H1 (cell line): ENCODE data around the gene CLEC4F. TPM values are rescaled to one million over a fixed set of nuclear protein-coding genes. Genes with fewer than 3 reads are reported as not detected.

ENCODE experiments used
- CBX5 ChIP-seq: fragments of 300-800, 300-1000 bp; sonication (generic); IDR thresholded peaks from 2 replicates; pipeline ENCODE4 v1.7.1; 2016; ENCODE audit warnings: antibody characterized with exemption, low read length, low read depth
- CTCF ChIP-seq, 3 experiments: IDR thresholded peaks; 1 replicate in 2 of 3; 2 replicates in 1 of 3; pipeline versions ENCODE4 v1.5.1 to v1.6.1; 2011; ENCODE audit warnings: low read length in 3 of 3, mild to moderate bottlenecking in 3 of 3, inconsistent platforms in 2 of 3, low read depth in 1 of 3, moderate library complexity in 1 of 3; ENCODE audit not compliant: insufficient read depth in 1 of 3; ENCODE audit errors: control extremely low read depth in 1 of 3
- KDM4A ChIP-seq: IDR thresholded peaks from one replicate; pipeline ENCODE4 v1.7.1; 2012; ENCODE audit warnings: low read depth, mild to moderate bottlenecking, moderate library complexity, low read length, inconsistent platforms; ENCODE audit not compliant: severe bottlenecking
- RFX5 ChIP-seq: IDR thresholded peaks from 2 replicates; pipeline ENCODE4 v1.6.1; 2011; ENCODE audit warnings: low read depth, low read length, improper control_type of control experiment, borderline replicate concordance
- SIN3A ChIP-seq, 2 experiments: IDR thresholded peaks in 1 of 2; conservative IDR thresholded peaks in 1 of 2; 2 replicates each; pipeline ENCODE4 v1.6.1; 2011 to 2012; ENCODE audit warnings: low read length in 2 of 2, improper control_type of control experiment in 1 of 2, low read depth in 1 of 2, mild to moderate bottlenecking in 1 of 2
- TAF7 ChIP-seq: optimal IDR thresholded peaks from 2 replicates; pipeline ENCODE3; 2011; ENCODE audit warnings: low read depth, mild to moderate bottlenecking, inconsistent platforms, low read length, moderate library complexity, borderline replicate concordance
- TBP ChIP-seq: IDR thresholded peaks from 2 replicates; pipeline ENCODE4 v1.6.1; 2011; ENCODE audit warnings: low read depth, low read length, improper control_type of control experiment
- polyA plus RNA-seq, 7 experiments: library from polyadenylated mRNA; depleted of rRNA in 3 of 7; stranded (reverse) in 5 of 7; unstranded in 2 of 7; fragments of >200 nt in 5 of 7; fragments of 200-250 nt in 2 of 7; gene quantifications; 1 replicate in 5 of 7; 2 replicates in 1 of 7; 4 replicates in 1 of 7; pipeline versions ENCODE4 v1.2.1 to v1.2.3, GENCODE V29; 2011 to 2013; ENCODE audit warnings: missing spikeins in 2 of 7, mixed read lengths in 2 of 7
- total RNA-seq: library from RNA; stranded (reverse); fragmentation: NEBNext Ultra II Directional; extraction: Animal tissue kit (Norgen Biotek cat#: 25700); gene quantifications from 2 replicates; pipeline ENCODE4 v1.2.1, GENCODE V29; 2021
- TF ChIP-seq, protein P1 (sequence below): IDR thresholded peaks from 2 replicates; pipeline ENCODE4 v1.6.1; 2012; ENCODE audit warnings: inconsistent platforms

The CLEC4F gene
- total and polyA plus RNA-seq, 2 of the 8 experiments (the other 6 are each of a cell fraction or from before 2014, with no cell fraction given) = not detected

DNA sequence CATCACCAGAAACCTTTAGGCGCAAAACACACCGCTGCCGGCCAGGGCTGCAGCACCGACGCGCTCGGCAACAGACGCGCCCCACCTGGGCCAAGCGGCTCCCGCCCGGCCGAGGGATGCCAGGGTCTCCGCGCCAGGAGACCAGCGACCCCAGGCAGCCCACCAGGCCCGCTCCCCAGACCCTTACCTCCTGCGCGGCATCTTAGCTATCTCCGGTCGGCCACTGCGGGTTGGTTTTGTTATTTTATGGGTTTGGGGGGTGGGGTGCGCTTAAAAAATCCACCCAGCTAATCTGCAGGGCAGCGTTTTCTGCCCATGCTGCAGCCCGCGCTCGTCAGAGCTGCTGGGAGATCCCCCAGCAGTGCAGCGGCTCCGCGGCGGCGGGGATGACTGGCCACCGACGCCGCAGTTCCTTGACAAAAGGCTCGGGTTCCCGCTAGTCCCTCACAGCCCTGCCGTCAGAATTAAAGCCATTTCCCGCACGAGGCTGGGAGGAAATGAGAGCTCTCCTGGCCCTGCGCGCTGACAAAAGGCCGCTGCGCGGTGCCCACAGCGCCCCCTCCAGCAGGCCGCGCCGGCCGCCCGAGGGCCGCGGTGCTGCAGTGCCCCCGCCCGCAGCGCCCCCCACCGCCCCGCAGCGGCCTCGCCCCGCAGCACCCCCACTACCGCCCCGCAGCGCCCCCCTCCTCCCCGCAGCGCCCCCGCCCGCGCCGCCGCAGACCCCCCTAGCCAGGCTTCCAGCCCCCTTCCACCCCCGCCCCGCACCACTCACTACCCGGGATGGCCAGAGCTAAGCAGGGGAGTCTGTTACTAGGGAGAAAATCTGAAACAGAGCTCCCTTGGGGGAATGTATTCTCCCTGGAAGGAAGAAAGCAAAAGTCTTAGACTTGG, 52.5 kb downstream of the CLEC4F start, which contains the start of gene ADD2 (continued):
- no peak for TF ChIP-seq RFX5
- TF ChIP-seq SIN3A (conservative IDR thresholded peaks at IDR 0.05 in 1 of 2, IDR thresholded peaks at IDR 0.05 in 1 of 2; ENCODE audit: low read depth in 1 of 2, low read length in 2 of 2) = peak in 1 of 2 experiments; percentile 2; a peak in 1 of 4 replicates
- TF ChIP-seq CBX5 = no peak
- TF ChIP-seq, protein P1, sequence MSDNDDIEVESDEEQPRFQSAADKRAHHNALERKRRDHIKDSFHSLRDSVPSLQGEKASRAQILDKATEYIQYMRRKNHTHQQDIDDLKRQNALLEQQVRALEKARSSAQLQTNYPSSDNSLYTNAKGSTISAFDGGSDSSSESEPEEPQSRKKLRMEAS = peak; percentile 87
- peak; percentile 93 for TF ChIP-seq TAF7
- peak; percentile 89 for TF ChIP-seq KDM4A
- TF ChIP-seq CTCF (IDR thresholded peaks at IDR 0.05; ENCODE audit: control extremely low read depth in 1 of 3, insufficient read depth in 1 of 3, low read depth in 1 of 3, low read length in 3 of 3) = peak; percentile 60 to 93 (median 71)
- TF ChIP-seq TBP = peak; percentile 92
